Naive B cell (primary cell): ENCODE data around the gene HHAT. TPM values are rescaled to one million over a fixed set of nuclear protein-coding genes. Genes with fewer than 3 reads are reported as not detected.

Experiments used
- ATAC-seq, 2 donors: fragments of 150-1000 bp; cut with Tn5 transposase; 2 replicates each; pipeline ENCODE4 v1.10.0; 2021; ENCODE audit warnings: low read depth in 2 of 2, mild to moderate bottlenecking in 2 of 2, moderate library complexity in 2 of 2
- DNase-seq: peaks from one replicate; pipeline ENCODE4 v3.0.0; 2022
- H3K27ac Mint-ChIP-seq, 6 donors: one replicate each; pipeline ENCODE4 v1.8.0; 2020 to 2022; ENCODE audit warnings: mild to moderate bottlenecking in 6 of 6, mixed read lengths in 6 of 6, moderate library complexity in 5 of 6, inconsistent platforms in 2 of 6
- H3K27me3 Mint-ChIP-seq, 3 donors: one replicate each; pipeline ENCODE4 v1.8.0; 2021 to 2022; ENCODE audit warnings: mixed read lengths in 3 of 3, mild to moderate bottlenecking in 1 of 3
- H3K36me3 Mint-ChIP-seq, 2 donors: one replicate each; pipeline ENCODE4 v1.8.0; 2020 to 2022; ENCODE audit warnings: mixed read lengths in 2 of 2, inconsistent platforms in 1 of 2, mild to moderate bottlenecking in 1 of 2
- H3K4me1 Mint-ChIP-seq, 3 donors: one replicate each; pipeline ENCODE4 v1.8.0; 2020 to 2022; ENCODE audit warnings: mixed read lengths in 3 of 3, inconsistent platforms in 1 of 3, mild to moderate bottlenecking in 1 of 3, moderate library complexity in 1 of 3
- H3K4me3 Mint-ChIP-seq, 8 donors: one replicate each; pipeline ENCODE4 v1.8.0; 2020 to 2022; ENCODE audit warnings: mild to moderate bottlenecking in 8 of 8, mixed read lengths in 8 of 8, moderate library complexity in 8 of 8, inconsistent platforms in 2 of 8
- H3K9me3 Mint-ChIP-seq, 7 donors: one replicate each; pipeline ENCODE4 v1.8.0; 2020 to 2022; ENCODE audit warnings: mixed read lengths in 7 of 7, mild to moderate bottlenecking in 5 of 7, inconsistent platforms in 2 of 7, moderate library complexity in 1 of 7
- polyA plus RNA-seq, 6 donors: library from polyadenylated mRNA; unstranded; fragments of 300-500 nt; fragmentation: Illumina TruSeq; gene quantifications; one replicate each; pipeline ENCODE4 v1.2.3, GENCODE V29; 2021; ENCODE audit warnings: low read depth in 6 of 6

Gene HHAT
- polyA plus RNA-seq, 6 donors from 2014 or later, result 0.69 to 2.8 (median 1.6) TPM; not detected in 1

GRCh38 chr1:210620867-210621488 is 292.3 kb downstream of the HHAT start:
- no peak for DNase-seq
- Mint-ChIP-seq H3K4me1 (no peaks in the 10 kb centered on the region), H3K9me3 (no peaks in the 10 kb centered on the region), H3K27me3 (no peaks in the 10 kb centered on the region), H3K36me3 (peaks cover 0 to 8% of the 10 kb centered on the region in 2 donors), H3K27ac (no peak overlapping the region), H3K4me3 (no peak overlapping the region)
- no peak for ATAC-seq

- Mint-ChIP-seq H3K4me1 (no peaks in the 10 kb centered on the region), H3K27me3 (no peaks in the 10 kb centered on the region), H3K36me3 (peaks cover 0 to 8% of the 10 kb centered on the region in 2 donors), H3K27ac (no peak overlapping the region), H3K9me3 (no peaks in the 10 kb centered on the region), H3K4me3 (no peak overlapping the region)
- DNase-seq, result no peak
- no peak for ATAC-seq
These were observed 293.0 kb downstream of the HHAT start for GRCh38 chr1:210621712-210622111.

- Mint-ChIP-seq H3K27ac (no peak overlapping the region), H3K4me1 (no peaks in the 10 kb centered on the region), H3K4me3 (no peak overlapping the region), H3K36me3 (peaks cover 0 to 8% of the 10 kb centered on the region in 2 donors), H3K27me3 (no peaks in the 10 kb centered on the region), H3K9me3 (no peaks in the 10 kb centered on the region)
- DNase-seq (no peak), ATAC-seq (no peak)
These were observed 296.0 kb downstream of the HHAT start for GRCh38 chr1:210624722-210625121.

GRCh38 chr1:210625715-210626114 is 297.0 kb downstream of the HHAT start:
- Mint-ChIP-seq H3K27ac (peak overlapping the region in 1 of 6 donors; percentile 64), H3K27me3 (no peaks in the 10 kb centered on the region), H3K4me1 (no peaks in the 10 kb centered on the region), H3K9me3 (no peaks in the 10 kb centered on the region), H3K4me3 (no peak overlapping the region), H3K36me3 (peaks cover 0 to 8% of the 10 kb centered on the region in 2 donors)
- DNase-seq, result no peak
- ATAC-seq, result no peak

- no peaks in the 10 kb centered on the region for H3K27me3 Mint-ChIP-seq
- H3K27ac Mint-ChIP-seq, result peak overlapping the region in 1 of 6 donors; percentile 35
- H3K9me3 Mint-ChIP-seq, result no peaks in the 10 kb centered on the region
- no peaks in the 10 kb centered on the region for H3K4me1 Mint-ChIP-seq
- ATAC-seq (no peak), DNase-seq (no peak)
- H3K4me3 Mint-ChIP-seq, result no peak overlapping the region
- H3K36me3 Mint-ChIP-seq, result peaks cover 0 to 8% of the 10 kb centered on the region in 2 donors
These were observed 297.6 kb downstream of the HHAT start for GRCh38 chr1:210626341-210626740.

- H3K4me3 Mint-ChIP-seq, result peak overlapping the region in 1 of 8 donors; percentile 36
- no peaks in the 10 kb centered on the region for H3K4me1 Mint-ChIP-seq
- no peaks in the 10 kb centered on the region for H3K9me3 Mint-ChIP-seq
- no peaks in the 10 kb centered on the region for H3K27me3 Mint-ChIP-seq
- ATAC-seq (no peak), DNase-seq (no peak)
- no peak overlapping the region for H3K27ac Mint-ChIP-seq
- peaks cover 0 to 8% of the 10 kb centered on the region in 2 donors for H3K36me3 Mint-ChIP-seq
These were observed 299.1 kb downstream of the HHAT start for GRCh38 chr1:210627755-210628154.

GRCh38 chr1:210629276-210629675 is 300.6 kb downstream of the HHAT start:
- Mint-ChIP-seq H3K27me3 (no peaks in the 10 kb centered on the region), H3K27ac (no peak overlapping the region)

GRCh38 chr1:210631399-210631798 is 302.7 kb downstream of the HHAT start:
- Mint-ChIP-seq H3K4me3 (no peak overlapping the region), H3K27me3 (no peaks in the 10 kb centered on the region), H3K4me1 (no peaks in the 10 kb centered on the region), H3K9me3 (no peaks in the 10 kb centered on the region), H3K36me3 (no peaks in the 10 kb centered on the region), H3K27ac (peak overlapping the region in 1 of 6 donors; percentile 13)
- DNase-seq (no peak), ATAC-seq (no peak)

More at GRCh38 chr1:210629276-210629675, 300.6 kb downstream of the HHAT start:
- no peak for ATAC-seq
- Mint-ChIP-seq H3K4me1 (no peaks in the 10 kb centered on the region), H3K36me3 (peaks cover 0 to 8% of the 10 kb centered on the region in 2 donors), H3K9me3 (no peaks in the 10 kb centered on the region), H3K4me3 (no peak overlapping the region)
- no peak for DNase-seq

- Mint-ChIP-seq H3K36me3 (no peaks in the 10 kb centered on the region), H3K4me1 (no peaks in the 10 kb centered on the region), H3K9me3 (no peaks in the 10 kb centered on the region)
These were observed 304.4 kb downstream of the HHAT start for GRCh38 chr1:210633140-210633539.

GRCh38 chr1:210633636-210634035 is 304.9 kb downstream of the HHAT start:
- Mint-ChIP-seq H3K4me3 (no peak overlapping the region), H3K9me3 (no peaks in the 10 kb centered on the region), H3K36me3 (no peaks in the 10 kb centered on the region), H3K27ac (no peak overlapping the region), H3K27me3 (no peaks in the 10 kb centered on the region), H3K4me1 (no peaks in the 10 kb centered on the region)
- no peak for ATAC-seq
- DNase-seq, result no peak

More at GRCh38 chr1:210633140-210633539, 304.4 kb downstream of the HHAT start:
- DNase-seq, result no peak
- Mint-ChIP-seq H3K4me3 (no peak overlapping the region), H3K27me3 (no peaks in the 10 kb centered on the region), H3K27ac (no peak overlapping the region)
- ATAC-seq, result no peak

- Mint-ChIP-seq H3K4me1 (no peaks in the 10 kb centered on the region), H3K27ac (no peak overlapping the region), H3K27me3 (no peaks in the 10 kb centered on the region), H3K4me3 (peak overlapping the region in 1 of 8 donors; percentile 37), H3K36me3 (no peaks in the 10 kb centered on the region), H3K9me3 (no peaks in the 10 kb centered on the region)
- DNase-seq (no peak), ATAC-seq (no peak)
These were observed 306.4 kb downstream of the HHAT start for GRCh38 chr1:210635108-210635507.

GRCh38 chr1:210641582-210641981 is 312.9 kb downstream of the HHAT start:
- H3K27ac Mint-ChIP-seq, result no peak overlapping the region
- ATAC-seq, result no peak

GRCh38 chr1:210645582-210646257 is 317.0 kb downstream of the HHAT start:
- Mint-ChIP-seq H3K4me3 (no peak overlapping the region), H3K9me3 (no peaks in the 10 kb centered on the region), H3K27me3 (no peaks in the 10 kb centered on the region), H3K27ac (no peak overlapping the region), H3K36me3 (no peaks in the 10 kb centered on the region), H3K4me1 (no peaks in the 10 kb centered on the region)
- ATAC-seq (no peak), DNase-seq (no peak)

More at GRCh38 chr1:210641582-210641981, 312.9 kb downstream of the HHAT start:
- Mint-ChIP-seq H3K9me3 (no peaks in the 10 kb centered on the region), H3K36me3 (no peaks in the 10 kb centered on the region), H3K4me1 (no peaks in the 10 kb centered on the region), H3K4me3 (no peak overlapping the region), H3K27me3 (no peaks in the 10 kb centered on the region)
- DNase-seq, result no peak

GRCh38 chr1:210646258-210646616 is 317.5 kb downstream of the HHAT start:
- DNase-seq (no peak), ATAC-seq (no peak)
- H3K4me1 Mint-ChIP-seq, result no peaks in the 10 kb centered on the region
- no peaks in the 10 kb centered on the region for H3K36me3 Mint-ChIP-seq
- H3K27ac Mint-ChIP-seq, result no peak overlapping the region
- no peaks in the 10 kb centered on the region for H3K9me3 Mint-ChIP-seq
- no peak overlapping the region for H3K4me3 Mint-ChIP-seq
- H3K27me3 Mint-ChIP-seq, result no peaks in the 10 kb centered on the region
